ENCODE results near the gene KCNMB2.

- TF ChIP-seq CTCF (optimal IDR thresholded peaks at IDR 0.05 in 1 of 3, IDR thresholded peaks at IDR 0.05 in 1 of 3, conservative IDR thresholded peaks at IDR 0.05 in 1 of 3; ENCODE audit: extremely low read depth in 1 of 3, insufficient read depth in 2 of 3, low read length in 3 of 3) (no peak), EZH2 (IDR thresholded peaks at IDR 0.05; ENCODE audit: low read length) (no peak)
Measured at GRCh38 chr3:178492491-178492890, 43.7 kb upstream of the KCNMB2 start.

Measured in keratinocyte (primary cell).